Skin epidermis (tissue), 12 donors: ENCODE results near the gene MED28.
"Not testable (repeated sequence)": the region's sequence is repeated elsewhere in the genome, so short reads cannot be mapped to it uniquely, and the experiment has no call there.

Experiments used
- H3K27ac ChIP-seq, 21 experiments: fragments of 200-600 bp; sonication (generic) in 11 of 21; one replicate each; pipeline ENCODE4 v1.5.0; 2020; ENCODE audit warnings: mild to moderate bottlenecking in 3 of 21, inconsistent platforms in 2 of 21, moderate library complexity in 2 of 21
- H3K4me3 ChIP-seq, 7 experiments: fragments of 200-600 bp; sonication (generic) in 2 of 7; one replicate each; pipeline ENCODE4 v1.5.0; 2020; ENCODE audit warnings: inconsistent platforms in 2 of 7, mild to moderate bottlenecking in 2 of 7, moderate library complexity in 1 of 7

Gene MED28, protein sequence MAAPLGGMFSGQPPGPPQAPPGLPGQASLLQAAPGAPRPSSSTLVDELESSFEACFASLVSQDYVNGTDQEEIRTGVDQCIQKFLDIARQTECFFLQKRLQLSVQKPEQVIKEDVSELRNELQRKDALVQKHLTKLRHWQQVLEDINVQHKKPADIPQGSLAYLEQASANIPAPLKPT

DNA sequence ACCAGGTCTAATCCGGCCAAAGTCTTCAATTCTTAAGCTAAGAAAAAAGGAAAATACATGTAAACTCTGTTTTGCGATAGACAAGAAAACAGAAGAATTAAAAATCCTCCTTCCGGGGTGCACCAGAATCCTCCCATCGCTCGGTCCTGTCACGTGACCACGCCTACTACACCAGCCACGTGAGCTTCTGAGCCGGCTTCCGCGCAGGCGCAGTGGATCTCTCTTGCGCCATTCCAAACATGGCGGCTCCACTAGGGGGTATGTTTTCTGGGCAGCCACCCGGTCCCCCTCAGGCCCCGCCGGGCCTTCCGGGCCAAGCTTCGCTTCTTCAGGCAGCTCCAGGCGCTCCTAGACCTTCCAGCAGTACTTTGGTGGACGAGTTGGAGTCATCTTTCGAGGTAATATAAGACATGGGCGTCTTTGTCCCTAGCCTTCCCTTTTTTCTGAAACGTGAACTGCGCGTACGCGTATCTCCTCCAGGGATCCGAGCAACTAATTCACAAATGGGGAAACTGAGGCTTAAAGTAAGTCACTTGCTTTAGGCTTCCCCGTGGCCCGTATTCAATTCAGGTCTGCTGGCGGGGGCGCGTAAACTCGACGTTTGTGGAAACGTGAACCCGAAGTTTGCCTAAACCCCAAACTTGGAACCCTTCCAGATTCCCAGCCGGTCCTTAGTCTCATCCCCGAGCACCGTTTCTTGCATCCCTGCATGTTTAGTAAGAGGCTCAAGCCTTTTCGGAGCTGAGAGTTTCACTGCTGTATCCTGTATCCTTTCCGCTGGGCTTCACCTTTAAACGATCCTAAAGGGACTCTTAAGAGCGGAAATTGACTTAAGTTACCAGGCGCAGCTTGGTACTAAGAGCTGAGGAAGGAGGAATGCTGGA, at the start of gene MED28:
Gene MED28, plus strand, starts transcription at position 226 of the 884 bp plus-strand sequence. Its CDS starts 14 bp downstream, at position 240.
- H3K4me3 ChIP-seq = peak within 1 kb of the TSS; percentile 55 to 95 (median 71)
- H3K27ac ChIP-seq = peak within 1 kb of the TSS; percentile 49 to 96 (median 89)

DNA sequence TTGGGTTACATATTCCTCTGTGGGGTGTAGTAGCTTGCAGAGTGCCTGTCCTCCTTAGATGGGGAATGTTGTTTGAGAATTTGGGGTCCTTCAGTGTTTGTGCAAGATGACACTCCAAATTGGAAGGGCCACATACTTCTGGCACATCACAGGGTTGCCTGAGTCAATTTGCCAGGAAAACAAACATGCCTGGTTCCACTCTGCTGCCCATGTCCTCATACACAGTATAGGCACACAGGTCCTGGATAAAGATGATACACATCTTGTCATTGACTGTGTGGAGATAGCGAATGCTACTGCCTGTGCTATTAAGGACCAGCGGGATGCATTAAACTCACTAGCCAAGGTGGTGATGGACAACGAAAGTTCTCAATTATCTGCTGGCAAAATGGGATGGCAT, 48.6 kb upstream of the MED28 start:
- Histone ChIP-seq H3K27ac (no peak overlapping the region), H3K4me3 (no peak overlapping the region)

DNA sequence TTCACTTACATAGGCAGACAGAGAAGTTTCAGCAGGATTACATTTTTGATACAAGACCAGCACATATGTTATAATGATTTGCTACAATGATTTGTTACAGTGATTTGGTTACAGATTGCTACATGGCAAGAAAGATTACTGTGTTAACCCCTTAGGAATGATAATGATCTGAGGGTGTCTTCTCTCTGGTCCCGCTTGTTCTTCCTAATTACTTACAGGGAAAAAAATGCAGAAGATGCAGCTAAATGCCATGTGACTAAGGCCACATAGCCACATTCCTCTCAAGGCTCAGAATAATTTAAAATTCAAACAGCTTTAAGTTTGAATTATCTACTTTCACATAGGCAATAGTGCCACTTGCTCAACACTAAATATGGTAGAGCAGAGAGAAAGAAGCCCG, 47.2 kb upstream of the MED28 start:
- Histone ChIP-seq H3K4me3 (no peak overlapping the region), H3K27ac (no peak overlapping the region)

DNA sequence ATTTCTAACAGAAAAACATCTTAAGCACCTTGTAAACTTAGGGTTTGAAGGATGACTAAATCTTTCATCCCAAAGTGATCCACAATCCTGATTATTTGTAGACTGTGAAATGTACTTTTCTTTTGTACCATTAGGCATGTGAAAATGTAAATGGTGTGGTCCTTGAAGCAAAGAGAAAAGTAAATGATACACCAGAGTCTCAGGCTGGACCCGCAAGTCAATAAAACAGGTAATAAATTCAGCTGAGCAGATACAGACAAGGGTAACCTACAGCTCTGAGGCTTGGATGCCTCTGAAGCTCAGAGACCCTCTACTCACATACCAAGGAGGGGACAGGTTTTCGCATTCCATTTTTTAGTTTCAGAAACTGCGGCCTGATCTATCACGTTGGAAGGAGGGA, 40.2 kb upstream of the MED28 start:
- no peak overlapping the region for H3K27ac ChIP-seq
- H3K4me3 ChIP-seq = no peak overlapping the region

DNA sequence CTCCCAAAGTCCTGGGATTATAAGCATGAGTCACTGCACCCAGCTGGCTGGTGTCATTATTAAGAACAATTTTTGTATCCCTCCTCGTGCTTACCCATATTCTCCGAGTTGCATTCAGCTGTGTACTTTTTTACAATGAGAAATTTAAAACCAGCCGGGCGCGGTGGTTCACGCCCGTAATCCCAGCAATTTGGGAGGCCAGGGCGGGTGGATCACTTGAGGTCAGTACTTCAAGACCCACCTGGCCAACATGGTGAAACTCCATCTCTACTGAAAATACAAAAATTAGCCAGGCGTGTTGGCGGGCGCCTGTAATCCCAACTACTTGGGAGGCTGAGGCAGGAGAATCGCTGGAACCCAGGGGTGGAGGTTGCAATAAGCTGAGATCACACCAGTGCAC, 39.3 kb upstream of the MED28 start:
- not testable (repeated sequence) for H3K27ac ChIP-seq

DNA sequence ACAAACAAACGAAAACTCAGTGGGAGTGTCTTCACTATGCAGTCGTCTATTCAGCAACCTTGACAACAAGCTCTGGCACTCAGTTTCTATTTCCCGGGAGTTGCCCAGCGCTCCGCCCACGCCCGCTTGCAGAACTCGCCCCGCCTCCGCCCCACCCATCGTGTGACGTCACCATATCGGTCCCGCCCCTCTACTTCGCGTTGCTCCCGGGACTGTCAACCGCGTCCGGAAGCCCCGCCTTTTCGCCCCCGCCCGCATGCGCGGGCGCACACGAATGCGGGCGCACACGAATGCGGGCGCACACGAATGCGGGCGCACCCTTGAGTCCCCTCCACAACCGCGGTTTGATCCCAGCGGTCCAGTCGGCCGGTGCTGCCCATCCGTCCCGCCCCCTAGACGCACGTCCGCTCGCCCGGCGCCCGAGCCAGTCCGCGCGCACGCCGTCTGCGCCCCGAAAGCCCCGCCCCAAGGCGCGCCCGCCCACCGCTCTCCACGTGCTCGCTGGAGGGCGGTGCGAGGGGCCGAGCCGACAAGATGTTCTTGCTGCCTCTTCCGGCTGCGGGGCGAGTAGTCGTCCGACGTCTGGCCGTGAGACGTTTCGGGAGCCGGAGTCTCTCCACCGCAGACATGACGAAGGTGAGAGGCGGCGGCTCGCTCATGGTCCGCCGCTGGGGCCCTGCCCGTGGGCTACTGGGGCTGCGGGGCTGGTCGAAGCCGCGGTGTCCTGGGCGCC, 37.3 kb upstream of the MED28 start, which contains the start of gene LAP3:
Gene LAP3, plus strand, starts transcription at position 267 of the 733 bp plus-strand sequence. Its CDS starts 268 bp downstream, at position 535.
- peak within 1 kb of the TSS; percentile 80 to 99 (median 92) for H3K27ac ChIP-seq
- peak within 1 kb of the TSS; percentile 52 to 94 (median 74) for H3K4me3 ChIP-seq

More for the DNA sequence above, 39.3 kb upstream of the MED28 start:
- not testable (repeated sequence) for H3K4me3 ChIP-seq

DNA sequence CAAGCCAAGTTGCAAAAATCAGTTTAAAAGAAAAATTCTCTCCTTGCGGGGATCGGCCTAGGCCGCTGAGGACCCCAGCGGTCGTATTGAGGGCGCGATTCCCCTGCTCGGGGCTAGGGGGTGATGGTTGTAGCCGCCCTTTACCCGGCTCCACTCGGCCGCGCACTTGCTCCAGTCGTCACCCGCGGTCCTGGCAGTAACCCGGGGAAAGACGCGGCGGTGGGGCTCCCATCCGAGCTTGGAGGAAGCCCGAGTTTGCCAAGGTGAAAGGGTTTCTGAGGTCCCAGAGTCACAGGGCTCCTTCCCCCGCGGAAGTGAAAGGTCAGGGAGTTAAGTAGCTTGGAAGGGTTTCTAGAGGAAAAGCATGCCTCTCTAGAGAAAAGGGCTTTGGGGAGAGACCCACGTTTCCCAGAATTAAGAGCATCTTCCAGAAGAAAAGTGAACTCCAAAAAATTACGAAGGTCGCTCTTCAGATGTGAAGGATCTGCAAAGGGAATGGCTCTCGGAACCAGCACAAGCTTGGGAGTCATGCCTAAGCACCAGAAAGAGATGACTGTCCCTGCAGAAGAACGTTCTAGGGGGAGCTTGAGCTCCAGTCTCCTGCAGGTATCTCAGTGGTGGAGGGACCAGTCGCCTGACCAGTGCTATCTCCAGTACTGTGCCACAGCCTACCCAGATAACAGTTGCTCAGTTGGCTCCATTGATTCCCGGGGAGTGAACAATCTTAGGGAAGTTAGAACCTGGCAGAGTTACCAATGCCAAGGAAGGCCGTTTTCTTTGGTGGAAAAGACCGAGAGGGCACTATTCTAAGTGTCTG, 36.6 kb upstream of the MED28 start:
- Histone ChIP-seq H3K27ac (peak overlapping the region; percentile 80 to 99 (median 92)), H3K4me3 (peak overlapping the region; percentile 52 to 94 (median 74))

DNA sequence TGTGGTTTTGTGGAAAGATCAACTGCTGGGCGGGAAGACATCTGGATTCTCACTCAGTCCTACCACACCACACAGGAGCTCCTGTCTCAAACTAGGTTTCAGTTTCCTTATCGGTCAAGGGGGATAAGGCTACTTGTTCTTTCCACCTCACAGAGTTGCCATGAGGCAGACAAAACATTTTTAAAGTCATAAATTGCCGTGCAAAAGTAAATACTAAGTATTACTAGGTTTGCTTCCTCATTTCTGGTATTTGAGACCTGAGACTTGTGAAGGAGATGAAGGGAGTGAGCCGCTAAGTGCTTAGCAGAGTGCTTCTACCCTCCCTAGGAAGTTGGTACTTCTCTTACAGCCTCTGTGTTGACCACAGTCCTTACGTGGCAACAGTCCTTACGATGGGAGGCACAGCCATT, 36.0 kb upstream of the MED28 start:
- peak overlapping the region in 18 of 21 experiments; percentile 87 to 99 (median 92) for H3K27ac ChIP-seq
- H3K4me3 ChIP-seq = peak overlapping the region; percentile 52 to 94 (median 74)

DNA sequence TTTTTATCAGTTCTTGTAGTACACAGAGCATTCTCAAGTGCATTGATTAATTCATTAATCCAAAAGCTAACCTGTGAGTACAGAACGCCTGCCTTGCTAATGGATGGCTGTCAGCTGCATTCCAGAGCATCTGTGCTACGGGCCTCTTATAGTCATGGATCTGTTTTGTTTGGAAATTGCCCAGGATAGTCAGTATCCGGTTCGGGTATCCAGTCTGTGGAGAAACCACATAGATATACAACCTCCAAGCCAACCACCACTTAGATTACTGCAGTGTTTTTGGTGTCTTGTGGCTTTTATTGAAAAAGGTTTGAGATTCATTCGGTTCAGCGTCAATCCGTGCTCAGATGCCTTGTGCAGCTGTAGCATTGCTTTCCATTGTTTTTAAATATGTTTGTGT, 33.5 kb upstream of the MED28 start:
- Histone ChIP-seq H3K4me3 (no peak overlapping the region), H3K27ac (peak overlapping the region in 9 of 21 experiments; percentile 14 to 96 (median 60))

DNA sequence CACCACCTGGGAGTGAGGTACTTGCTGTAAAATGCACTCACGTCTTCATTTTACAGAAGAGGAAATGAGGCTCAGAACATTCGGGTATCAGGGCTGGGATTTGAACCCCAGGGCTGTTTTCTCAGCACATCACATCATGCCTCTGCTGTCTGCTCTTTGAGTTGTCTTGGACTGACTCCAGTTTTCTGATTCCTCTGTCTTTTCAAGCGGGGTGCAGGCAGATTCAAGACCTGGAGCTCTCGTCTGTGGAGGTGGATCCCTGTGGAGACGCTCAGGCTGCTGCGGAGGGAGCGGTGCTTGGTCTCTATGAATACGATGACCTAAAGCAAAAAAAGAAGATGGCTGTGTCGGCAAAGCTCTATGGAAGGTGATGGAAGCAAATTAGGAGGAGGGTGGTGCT, 31.2 kb upstream of the MED28 start:
- H3K4me3 ChIP-seq = no peak overlapping the region
- H3K27ac ChIP-seq = no peak overlapping the region

DNA sequence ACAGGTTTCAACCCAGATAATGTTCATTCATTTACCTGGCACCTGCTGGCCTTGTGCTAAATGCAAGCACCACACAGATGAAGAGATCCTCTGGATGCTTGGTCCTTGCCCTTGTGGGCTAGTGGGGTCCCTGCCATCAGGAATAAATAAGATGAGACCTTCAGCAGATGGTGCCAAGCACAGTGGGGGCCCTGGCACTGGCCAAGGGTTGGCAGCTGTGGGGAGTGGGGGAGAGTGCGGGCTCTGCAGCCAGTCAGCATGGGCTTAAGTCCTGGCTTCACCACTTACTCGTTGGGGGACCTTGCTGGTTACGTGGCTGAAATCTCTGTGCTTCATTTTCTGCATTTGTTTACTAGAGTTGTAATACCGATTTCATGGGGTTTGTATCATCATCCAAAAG, 30.5 kb upstream of the MED28 start:
- peak overlapping the region in 1 of 21 experiments; percentile 19 for H3K27ac ChIP-seq

DNA sequence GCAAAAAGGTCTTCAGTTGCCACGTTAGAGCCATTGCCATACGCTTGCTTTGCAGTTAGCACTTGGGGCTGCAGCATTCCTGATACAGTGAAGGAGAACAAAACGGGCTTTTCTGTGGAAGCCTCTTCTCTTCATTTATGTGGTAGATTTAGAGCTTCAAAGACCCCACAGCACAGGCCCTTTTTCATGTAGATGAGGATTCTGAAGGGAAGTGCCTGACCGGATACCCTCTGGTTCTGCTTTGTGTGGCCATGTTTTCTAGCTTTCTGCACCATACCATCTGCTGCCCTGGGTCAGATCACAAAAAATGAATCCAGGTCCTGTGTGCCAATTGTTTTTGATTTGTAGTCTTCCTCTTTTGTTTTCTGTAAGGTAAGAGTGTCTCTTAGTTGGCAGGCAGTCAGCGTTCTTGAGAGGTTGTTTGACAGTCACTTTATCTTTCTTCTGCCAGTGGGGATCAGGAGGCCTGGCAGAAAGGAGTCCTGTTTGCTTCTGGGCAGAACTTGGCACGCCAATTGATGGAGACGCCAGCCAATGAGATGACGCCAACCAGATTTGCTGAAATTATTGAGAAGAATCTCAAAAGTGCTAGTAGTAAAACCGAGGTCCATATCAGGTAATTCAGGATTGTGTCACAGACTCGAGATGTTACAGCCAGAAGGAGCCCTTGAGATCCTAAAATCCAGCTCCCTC, 29.8 kb upstream of the MED28 start:
- H3K4me3 ChIP-seq = no peak overlapping the region

More for the DNA sequence above, 30.5 kb upstream of the MED28 start:
- no peak overlapping the region for H3K4me3 ChIP-seq

DNA sequence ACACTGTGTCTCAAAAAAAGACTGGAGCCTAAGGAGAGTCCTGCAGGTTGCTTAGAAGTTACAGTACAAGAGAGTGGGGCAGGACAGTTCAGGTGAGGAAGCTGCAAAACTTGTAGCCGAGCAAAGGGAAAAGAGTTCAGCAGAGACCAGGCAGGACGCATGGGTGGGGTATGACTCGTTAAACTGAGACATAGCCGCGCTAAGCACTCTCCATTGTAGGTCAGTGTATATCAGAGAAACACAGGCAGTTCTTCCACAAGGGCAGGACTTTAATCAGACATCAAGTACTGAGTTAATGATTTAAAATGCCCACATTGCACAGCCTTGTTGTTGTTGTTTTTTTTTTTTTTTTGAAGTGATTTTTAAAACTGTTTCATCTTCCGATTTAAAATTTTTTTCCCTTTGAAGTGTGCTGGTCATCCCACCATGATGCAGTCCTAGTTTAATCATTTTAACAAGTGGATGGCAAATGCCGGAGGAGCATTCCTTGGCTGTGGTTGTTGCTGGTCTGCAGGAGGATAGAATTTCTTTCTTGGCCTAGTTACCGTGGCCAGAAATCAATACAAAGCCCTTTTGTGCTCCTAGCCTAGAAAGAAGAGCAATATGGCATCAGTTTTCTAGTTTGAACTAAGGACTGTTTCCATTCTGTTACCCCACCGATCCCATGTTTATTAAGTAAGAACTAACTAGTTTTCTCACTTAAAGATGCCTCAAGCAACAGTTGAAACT, 27.2 kb upstream of the MED28 start:
- Histone ChIP-seq H3K4me3 (no peak overlapping the region), H3K27ac (no peak overlapping the region)

More for the DNA sequence above, 29.8 kb upstream of the MED28 start:
- H3K27ac ChIP-seq = no peak overlapping the region

DNA sequence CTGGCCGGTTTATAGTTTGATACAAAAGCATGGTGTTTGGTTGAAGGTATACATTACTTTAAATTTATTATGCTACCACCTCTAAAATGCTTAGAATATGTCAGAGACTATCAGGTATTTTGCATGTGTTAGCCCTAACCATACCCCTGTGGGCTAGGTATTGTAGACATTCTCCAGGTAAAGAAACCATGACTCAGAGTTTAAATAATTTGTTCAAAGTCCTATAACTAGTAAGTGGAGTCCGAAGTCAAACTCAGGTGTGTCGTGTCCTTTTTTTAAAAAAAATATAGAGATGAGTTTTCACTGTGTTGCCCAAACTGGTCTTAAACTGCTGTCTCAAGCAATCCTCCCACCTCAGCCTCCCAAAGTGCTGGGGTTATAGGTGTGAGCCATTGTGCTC, 25.1 kb upstream of the MED28 start:
- Histone ChIP-seq H3K27ac (no peak overlapping the region), H3K4me3 (no peak overlapping the region)

DNA sequence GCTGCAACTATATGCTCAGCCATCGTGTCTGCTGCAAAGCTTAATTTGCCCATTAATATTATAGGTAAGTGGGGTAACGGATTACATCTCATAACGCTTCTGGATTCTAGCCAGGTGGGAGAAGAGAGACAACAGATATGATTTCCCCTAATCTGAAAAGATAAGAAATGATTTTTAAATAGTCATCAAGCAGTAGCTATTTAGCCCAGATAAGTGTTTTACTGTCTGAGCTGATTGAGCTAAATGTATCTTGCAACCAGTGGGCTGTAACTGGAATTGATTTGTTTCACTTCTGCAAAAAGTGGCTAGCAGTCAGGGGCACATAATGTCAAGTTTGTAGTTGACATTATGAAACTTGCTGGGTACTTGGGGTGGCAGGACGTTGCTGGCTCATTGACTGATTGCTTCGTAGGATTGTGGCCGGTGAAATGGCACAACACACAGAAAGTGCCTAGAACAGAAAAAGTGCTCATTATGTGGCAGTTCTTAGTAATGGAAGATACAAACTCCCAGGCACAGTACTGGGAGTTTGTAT, 18.9 kb upstream of the MED28 start:
- H3K27ac ChIP-seq = no peak overlapping the region
- no peak overlapping the region for H3K4me3 ChIP-seq

DNA sequence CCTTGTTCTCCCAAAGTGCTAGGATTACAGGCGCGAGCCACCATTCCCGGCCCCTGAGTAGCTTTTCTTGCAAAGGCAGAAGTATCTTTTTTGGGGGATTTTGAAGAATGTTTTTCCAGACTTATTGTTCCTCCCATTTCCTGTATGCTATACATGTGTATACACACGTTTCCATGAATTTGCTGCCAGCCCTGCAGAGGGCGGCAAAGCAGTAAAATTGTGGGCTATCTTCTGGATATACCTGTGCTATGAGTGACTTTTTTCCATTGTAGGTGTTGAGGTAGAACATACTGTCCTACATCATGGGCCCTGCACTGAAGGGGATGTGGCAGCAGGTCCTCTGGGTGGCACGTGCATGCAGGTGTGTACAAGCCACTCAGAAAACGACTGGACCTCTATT, 16.9 kb upstream of the MED28 start:
- no peak overlapping the region for H3K27ac ChIP-seq
- H3K4me3 ChIP-seq = no peak overlapping the region

DNA sequence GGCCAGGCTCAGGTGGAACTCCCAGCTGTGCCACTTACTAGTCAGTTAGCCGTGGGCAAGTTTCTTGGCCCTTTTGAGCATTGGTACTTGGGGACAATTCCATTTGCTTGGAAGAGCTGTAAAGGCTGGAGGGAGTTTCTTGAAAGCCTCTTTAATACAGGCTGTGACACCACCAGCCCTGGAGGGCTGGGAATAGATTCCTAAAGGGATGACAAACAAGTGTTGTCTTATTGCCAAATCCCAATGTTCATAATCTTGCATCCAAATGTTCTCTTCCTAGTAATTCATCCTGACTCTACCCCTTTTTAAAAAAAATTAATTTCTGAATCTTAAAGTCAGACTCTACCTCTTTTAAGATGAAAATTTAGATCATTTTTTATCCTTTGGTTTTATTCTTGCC, 14.6 kb upstream of the MED28 start:
- Histone ChIP-seq H3K4me3 (no peak overlapping the region), H3K27ac (no peak overlapping the region)

DNA sequence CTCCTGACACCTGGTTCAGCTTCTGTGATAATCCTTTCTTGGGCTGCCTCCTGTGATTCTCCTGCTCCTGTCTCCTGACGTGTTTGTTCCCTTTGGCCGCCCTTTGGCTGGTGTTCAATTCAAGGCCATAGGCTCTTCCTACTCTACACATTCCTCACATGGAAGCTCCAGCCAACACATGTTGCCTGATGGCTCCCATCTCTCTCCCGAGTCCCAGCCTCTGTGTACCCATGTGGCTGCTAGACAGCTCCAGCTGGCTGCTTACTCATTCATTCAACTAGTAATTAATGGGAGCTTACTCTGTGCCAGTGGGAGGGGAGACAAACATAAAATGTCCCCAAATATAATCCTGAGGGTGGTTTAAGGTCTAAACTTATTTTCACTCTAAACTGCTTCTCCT, 9.2 kb upstream of the MED28 start:
- Histone ChIP-seq H3K4me3 (no peak overlapping the region), H3K27ac (no peak overlapping the region)
